HG03175 (cell line): ENCODE results near the gene OTUD7B.
"Not testable (repeated sequence)": the region's sequence is repeated elsewhere in the genome, so short reads cannot be mapped to it uniquely, and the experiment has no call there.

Experiments used
- ATAC-seq: cut with Tn5 transposase; IDR thresholded peaks from one replicate; pipeline ENCODE4 v1.9.1; 2021; ENCODE audit warnings: mild to moderate bottlenecking, moderate library complexity; ENCODE audit not compliant: unreplicated experiment

Gene OTUD7B

DNA sequence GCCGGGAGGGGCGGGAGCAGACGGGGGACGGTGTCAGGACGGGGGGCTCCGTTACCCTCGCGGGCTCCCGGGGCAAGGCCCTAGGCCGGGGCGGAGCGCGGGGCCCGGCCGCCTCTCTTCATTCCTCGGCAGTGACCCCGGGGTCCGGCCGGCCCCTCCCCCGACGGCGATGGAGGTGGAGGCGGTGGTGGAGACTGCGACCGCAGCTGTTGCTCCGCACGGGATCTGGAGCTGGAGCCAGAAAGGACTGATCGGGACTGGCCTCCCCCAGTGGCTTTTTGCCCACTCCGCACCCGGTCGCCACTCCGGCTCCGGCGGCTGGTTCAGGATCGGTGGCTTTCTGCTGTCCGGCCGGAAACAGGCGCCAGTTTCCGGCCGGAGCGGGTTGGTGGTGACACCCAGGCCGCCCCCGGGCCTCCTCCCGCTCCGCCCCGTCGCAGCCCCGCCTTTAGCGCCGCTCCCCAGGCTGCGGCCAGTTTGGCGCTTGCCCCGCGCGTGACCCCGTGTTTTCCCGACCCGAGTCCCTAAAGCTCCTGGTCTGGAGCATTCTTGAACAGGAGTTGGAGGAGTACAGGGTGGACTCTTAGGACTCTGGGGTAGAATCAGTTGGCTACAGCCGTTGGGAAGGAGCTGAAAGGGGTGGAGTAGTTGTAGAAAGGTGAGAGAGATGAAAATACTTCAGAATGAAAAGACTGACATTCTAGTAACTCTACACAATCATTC, at the start of gene OTUD7B:
Gene OTUD7B, minus strand, starts transcription at position 334 of the 723 bp plus-strand sequence. CDS start 33,216 bp downstream, outside the sequence.
- peak; percentile 88 for ATAC-seq

DNA sequence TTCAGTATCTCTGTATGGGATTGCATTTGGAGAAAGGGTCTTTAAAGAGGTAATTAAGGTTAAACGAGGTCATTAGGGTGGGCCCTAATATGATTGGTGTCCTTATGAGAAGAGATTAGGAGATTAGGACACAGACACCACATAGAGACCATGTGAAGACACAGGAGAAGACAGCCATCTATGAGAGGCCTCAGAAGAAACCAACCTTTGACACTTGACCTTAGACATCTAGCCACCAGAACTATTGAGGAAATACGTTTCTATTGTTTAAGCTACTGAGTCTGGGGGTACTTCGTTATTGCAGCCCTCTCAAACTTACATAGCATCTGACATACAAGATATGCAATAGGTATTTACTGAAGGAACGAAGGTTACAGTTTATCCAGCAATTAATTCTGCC, 49.7 kb upstream of the OTUD7B start:
- ATAC-seq: no peak

DNA sequence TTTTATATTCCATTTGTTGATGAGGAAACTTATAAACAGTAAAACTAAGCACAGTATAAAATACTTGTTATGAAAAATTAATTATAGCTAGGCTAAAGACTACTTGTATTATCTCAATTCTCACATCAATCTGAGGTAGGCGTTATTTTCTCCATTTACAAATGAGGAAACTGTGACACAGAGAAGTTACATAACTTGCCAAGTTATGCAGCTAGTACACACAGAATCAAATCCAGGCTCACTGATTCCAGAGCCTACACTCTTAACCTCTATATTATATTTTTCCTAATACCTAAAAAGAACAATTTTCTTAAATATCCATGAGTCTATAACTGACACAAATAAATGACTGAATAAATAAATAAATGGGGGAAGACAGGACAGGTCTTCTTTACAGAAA, 45.9 kb upstream of the OTUD7B start:
- ATAC-seq: no peak

DNA sequence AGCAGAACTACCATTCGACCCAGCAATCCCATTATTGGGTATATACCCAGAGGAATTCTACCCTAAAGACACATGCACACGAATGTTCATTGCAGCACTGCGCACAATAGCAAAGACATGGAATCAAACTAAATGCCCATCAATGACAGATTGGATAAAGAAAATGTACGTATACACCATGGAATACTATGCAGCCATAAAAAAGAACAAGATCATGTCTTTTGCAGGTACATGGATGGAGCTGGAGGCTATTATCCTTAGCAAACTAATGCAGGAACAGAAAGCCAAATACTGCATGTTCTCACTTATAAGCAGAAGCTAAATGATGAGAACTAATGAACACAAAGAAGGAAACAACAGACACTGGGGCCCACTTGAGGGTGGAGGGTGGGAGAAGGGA, 45.0 kb upstream of the OTUD7B start:
- ATAC-seq: not testable (repeated sequence)

DNA sequence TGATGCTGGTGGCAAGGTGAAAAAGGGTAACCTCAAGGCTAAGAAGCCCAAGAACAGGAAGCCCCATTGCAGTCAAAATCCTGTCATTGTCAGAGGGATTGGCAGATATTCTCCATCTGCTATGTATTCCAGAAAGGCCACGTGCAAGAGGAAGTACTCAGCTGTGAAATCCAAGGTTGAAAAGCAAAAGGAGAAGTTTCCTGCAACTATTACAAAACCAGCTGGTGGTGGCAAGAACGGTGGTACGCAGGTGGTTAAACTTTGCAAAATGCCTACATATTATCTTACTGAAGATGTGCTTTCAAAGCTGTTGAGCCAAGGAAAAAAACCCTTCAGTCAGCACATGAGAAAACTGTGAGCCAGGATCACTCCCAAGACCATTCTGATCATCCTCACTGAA, 43.4 kb upstream of the OTUD7B start:
- no peak for ATAC-seq

DNA sequence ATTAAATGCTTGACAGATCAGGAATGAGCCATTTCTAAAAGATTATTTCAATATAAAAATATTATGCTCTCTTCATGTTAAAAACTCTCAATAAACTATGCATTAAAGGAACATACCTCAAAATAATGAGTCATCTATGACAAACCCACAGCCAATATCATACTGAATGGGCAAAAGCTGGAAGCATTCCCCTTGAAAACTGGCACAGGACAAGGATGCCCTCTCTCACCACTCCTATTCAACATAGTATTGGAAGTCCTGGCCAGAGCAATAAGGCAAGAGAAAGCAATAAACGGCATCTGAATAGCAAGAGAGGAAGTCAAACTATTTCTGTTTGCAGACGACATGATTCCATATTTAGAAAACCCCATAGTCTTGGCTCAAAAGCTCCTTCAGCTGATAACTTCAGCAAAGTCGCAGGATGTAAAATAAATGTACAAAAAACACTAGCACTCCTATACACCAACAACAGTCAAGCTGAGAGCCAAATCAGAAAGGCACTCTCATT, 41.4 kb upstream of the OTUD7B start:
- ATAC-seq: not testable (repeated sequence)

DNA sequence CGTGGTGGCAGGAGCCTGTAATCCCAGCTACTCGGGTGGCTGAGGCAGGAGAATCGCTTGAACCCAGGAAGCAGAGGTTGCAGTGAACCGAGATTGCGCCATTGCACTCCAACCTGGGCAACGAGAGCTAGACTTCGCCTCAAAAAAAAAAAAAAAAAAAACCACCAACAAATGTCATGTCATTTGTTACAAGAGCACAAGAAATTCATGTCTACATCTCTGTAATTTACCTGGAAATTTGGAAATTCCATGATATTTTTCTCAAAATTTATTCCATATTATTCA, 40.5 kb upstream of the OTUD7B start:
- no peak for ATAC-seq

DNA sequence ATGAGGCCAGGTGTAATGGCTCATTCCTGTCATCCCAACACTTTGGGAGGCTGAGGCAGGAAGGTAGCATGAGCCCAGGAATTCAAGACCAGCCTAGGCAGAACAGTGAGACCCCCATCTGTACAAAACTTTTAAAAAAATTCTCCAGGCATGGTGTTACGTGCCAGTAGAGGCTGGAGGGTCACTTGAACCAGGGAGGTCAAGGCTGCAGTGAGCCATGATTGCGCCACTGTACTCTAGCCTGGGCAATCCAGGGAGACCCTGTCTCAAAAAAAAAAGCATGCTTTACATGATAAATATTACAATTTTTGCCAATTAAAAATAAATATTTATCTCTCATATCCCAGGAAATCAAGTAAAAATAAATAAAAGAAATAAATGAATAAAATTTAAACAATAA, 39.4 kb upstream of the OTUD7B start:
- no peak for ATAC-seq

DNA sequence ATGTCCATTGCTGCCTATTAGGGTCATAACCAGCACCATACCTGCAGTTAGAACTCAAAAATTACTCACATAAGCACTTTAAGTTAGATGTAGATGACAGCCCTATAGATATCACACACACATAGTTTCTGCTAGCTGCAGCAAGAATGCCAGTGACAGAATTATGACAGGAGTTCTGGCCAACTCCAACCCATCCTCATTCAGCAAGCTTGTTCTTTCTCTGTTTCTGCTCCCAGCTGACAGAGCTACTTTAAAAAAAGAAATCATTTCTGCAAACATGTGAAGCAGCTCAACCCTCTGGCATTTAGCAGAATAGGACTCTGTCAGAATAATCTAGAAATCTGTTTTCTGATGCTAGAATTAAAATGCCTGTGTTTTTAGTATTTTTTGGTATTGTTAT, 23.8 kb upstream of the OTUD7B start:
- no peak for ATAC-seq

DNA sequence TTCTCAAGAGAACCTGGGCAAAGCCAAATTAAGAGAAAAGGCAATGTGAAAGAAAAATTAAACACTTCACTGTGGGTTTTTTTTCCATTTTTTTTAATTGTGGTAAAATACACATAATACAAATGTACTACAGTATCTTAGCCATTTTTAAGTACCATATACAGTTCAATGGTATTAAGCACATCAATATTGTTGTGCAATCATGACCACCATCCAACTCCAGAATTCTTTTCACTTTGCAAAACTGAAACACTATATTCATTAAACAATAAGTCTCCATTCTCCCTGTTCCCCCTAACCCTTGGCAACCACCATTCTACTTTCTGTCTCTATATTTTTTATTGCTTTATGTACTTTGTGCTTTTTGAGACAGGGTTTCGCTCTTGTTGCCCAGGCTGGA, 17.8 kb upstream of the OTUD7B start:
- no peak for ATAC-seq

DNA sequence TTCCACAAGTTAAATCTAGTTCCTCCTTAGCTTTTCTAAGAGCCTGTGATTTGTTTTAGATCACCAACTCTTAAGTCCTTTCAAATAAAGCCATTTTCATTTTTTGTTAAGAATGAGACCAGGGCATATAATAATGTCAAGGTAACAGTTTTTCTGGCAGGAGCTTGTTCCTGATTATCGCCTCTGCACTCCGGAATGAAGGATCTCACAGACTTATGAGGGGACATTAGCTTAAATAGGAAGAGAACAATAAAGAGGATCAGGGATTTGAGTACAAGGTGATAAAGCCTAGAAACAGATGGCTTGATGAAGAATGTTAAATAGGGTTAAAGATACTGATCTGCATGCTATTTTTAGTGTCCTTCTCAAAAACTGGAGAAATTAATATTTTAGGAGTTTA, 13.6 kb upstream of the OTUD7B start:
- no peak for ATAC-seq

DNA sequence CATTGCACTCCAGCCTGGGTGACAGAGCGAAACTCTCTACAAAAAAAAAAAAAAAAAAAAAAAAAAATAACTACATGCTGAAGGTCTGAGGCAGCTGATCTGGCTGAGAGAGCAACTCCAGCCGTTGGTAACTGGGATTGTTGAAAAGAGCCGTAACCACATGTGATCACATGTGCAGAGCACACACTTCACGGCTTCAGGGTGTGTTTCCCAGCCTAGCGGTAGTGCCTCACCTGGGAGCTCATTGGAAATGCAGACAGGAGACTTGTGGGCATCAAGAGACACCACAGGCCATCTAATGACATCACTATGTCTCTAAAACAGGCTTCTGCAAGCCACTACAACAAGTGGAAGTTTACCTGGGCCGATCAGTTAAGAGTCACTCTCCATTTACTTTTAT, 11.8 kb upstream of the OTUD7B start:
- ATAC-seq: no peak

DNA sequence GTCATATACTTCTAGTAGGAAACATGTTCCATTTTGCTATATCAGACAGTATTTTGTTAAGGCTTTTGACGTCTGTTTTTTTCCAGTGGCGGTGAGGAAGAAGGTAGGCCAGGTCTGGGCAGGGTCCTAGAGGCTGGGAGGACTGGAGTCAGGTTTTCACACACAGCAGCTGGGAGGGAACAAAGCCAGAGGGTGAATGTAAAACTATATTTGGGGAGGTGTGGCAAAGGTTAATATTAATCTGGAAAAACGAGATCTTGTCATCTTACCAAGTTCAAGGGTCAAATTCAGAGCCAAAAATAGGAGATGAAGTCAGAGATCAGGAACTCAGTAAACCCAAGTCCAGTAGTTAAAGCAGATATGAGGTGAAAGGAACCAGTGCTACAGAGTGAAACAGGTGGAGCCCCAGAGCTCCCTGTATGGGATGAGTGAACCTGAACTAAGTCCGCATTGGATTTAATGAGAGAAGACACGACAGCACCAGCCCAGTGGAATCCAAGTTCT, 10.7 kb upstream of the OTUD7B start:
- ATAC-seq: no peak

DNA sequence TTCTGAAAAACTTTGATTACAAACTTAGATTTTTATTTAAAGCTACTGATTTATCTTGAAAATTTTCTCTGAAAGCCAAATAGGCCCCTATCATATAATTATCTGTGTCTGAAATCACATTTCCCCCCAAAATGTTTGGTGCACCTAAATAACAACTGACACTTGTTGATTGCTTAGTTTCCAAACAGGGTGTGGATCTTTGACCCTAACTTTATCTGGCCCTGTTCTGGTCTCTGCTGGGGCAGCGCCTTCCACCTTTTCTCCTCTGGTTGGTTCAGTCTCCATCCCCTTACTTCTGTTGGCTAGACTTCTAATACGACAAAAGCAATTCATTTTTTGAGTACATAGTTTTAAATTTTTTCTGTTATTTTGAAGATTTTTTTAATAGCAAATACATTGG, 10.2 kb upstream of the OTUD7B start:
- ATAC-seq: no peak

DNA sequence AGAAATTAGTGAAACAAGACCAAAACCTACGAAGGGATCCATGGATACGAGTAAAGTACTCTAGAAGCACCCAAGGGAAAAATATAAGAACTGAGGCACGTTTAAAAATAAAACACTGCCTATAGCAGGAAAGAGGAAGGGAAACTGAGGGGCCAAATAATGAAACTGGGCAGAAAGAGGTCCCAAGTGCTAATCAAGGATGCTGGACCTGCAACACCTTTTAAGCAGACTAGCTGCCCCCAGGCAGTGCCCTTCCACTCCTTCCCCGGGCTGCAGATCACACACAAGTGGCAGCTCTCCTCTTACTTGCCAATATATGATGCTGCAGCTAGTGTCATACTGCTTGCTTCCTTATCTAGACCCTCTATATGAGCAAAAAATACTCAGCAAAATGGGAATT, 7.6 kb upstream of the OTUD7B start:
- ATAC-seq: no peak

DNA sequence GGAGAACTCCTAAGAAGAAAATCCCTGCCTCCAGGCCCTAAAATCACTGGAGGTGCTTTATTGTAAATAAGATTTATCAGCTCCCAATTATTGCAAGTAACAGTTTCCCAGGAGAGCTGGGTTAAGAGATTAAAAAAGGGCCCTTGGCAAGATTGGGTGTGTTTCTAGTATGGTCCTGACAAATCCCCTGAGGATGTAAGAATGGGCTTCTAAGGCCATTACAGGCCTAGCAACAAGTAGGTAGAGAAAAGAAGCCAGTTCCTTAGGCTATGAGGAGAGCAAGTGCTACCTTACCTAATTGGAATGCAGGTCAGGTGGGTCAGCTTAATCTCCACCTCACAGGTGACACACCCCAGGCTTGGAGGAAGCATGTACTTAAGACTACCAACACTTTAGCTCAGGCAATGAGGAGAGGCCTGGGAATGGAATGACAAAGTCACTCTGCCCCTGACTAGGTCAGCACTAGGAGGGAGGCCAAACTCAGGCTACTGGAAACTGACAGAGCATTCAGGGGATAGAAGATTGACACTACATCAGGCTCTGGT, 6.8 kb upstream of the OTUD7B start:
- ATAC-seq: no peak

DNA sequence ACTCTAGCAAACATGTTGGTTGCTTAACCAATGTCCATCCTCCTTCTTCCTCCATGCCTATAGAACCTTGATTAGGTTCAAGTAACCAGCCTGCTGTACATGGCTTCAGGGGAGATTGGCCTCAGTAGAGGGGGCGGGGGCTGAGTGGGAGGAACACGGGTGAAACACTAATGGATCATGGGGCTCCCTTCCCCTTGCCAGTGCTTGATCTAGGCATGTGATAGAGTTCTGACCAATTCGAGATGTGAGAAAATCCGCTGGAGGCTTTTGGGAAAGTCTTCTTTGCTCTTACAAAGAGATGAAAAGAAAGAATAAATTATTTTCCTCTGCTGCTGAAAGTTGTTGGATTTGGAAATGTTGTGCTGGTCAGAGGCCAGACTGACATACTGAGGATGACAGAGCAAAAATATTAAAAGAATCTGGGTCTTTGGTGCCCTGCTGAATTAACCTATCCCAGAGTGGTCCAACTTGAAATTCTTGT, 5.2 kb upstream of the OTUD7B start:
- no peak for ATAC-seq

DNA sequence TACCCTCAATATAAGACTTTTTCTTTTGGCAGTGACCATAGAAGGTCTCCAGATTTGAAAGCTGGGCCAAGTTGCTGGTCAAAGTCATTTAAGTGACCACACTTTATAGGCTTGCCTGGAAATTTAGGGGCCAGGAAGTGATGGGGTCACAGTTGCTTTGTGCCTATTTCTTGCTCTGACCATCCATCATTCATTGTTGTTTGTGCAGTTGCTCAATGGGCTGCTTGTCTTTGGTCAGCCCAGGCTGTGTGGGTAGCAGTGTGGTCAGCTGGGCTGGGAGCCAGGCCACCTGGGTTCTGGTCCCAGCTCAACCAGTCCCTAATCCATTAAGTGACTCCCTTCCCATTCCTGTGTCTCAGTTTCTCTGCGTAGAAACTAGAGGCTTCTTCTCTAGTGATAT, 2.1 kb upstream of the OTUD7B start:
- no peak for ATAC-seq

DNA sequence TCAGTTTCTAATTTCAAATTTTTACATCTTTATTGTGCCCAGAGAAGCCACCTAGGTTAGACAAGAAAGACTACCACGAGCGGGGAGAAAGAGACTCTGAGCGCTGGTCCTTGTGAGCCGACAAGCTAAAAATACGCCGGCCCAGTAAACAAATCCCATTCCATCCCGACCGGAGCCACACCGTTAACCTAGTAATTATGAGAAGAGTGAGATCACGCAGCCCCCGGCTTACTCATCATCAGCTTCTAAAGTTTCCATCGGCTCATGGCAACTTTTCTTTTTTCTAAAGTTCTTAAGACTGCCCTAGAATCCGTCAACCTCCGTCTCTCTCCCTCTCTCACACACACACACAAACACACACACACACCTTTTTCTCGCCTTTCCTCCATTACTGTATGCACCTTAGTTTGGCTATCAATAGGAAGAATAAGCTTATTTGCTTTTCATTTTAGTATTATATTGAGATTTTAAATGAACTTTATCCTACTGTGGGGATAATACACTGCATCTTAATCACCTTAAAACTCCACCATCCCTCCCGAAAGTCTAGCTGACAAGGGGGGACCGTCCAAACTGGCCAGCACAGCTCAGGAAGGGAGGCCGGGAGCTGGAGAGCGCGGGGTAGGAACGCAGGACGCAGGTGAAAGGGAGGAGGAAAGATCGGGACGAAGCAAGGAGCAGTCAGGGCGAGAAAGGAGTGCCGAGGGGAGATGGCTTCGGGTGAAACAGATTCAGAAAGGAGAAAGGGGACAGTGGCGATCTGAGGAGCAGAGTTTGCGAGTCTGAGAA, 728 bp downstream of the OTUD7B start:
- peak; percentile 15 for ATAC-seq

DNA sequence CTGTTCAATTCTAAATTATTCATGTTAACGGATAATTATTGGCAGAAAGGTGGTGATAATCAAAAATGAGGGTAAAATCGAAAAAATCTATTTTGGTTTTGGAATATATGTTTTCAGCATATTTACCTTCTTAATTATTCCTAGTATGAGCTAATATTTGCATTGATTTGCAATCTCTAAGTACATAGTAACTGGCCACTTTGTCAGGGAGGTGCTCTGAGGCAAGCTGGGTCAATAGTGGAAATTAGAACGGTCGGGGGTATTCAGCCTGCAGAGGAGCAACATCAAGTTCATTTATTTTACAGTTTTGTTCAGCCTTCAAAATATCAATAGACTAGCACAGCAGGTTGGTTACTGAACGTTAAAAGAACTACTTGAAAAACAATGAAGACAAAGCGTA, 1.8 kb downstream of the OTUD7B start:
- ATAC-seq: no peak

DNA sequence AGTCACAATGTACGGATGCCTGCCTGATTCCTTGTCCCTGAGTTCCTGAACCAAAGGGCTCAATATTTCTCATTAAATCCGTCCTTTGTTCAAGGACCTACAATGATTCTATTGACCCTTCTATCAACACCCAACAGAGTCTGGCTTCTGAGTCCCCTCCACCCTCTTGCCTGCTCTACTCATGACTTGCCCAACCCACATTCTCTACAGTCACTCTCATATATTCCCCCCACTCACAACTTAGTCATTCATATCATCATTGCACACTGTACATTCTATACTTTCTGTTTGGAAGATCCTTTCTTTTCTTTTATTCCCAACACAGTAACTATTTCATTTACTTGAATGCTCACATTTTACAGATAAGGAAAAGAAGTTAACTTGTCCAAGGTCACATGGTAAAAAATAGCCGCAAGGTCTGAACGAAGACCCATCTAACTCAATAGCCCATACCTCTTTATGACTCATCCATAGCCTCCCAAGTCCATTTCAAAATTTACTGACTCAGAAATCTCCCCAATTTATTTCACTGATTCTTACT, 3.6 kb downstream of the OTUD7B start:
- ATAC-seq: no peak

DNA sequence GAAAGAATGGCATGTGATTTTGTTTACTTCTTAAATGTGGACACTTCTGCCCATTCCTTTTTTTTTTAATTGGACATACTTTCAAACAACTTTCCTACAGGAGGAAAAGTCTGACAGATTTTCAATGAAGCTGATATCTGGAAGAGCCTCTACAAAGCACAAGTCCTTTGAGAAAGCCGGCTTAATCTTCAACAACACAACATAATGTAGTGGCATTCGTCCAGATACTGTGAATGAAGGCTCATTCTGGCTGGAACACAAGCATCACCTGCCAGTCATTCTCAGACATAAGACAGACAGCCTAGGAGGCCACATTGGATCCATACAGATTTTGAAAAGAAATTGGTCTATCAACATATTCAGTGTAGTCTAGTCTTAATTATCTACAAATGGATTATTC, 4.9 kb downstream of the OTUD7B start:
- no peak for ATAC-seq
